HG03135 (cell line): ENCODE measurements around the gene HRH1.

Source experiments
- ATAC-seq: cut with Tn5 transposase; IDR thresholded peaks from one replicate; pipeline ENCODE4 v1.9.1; 2021; ENCODE audit warnings: mild to moderate bottlenecking, moderate library complexity; ENCODE audit not compliant: unreplicated experiment

The HRH1 gene

DNA sequence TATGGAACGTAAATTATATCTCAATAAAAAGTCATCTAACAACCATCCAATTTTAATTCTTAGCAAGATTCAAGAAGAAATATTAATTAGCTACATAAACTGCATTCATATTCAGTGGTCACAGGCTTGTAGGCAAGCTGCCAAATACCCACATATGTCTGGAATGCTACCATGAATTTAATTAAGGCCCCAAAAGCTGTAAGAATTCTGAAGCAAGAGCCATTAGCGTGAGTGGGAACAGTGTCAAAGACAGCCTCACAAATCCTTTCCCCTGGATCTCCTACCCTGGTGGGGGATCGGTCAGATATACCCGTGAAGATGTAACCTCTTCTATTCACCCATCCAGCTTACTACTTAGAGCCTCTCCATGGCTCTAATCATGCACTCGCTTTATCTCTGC, 157.9 kb downstream of the HRH1 start:
- ATAC-seq = no peak
